Right renal pelvis (tissue), 4 donors: ENCODE measurements around the gene ITGA5. TPM values are rescaled to one million over a fixed set of nuclear protein-coding genes. Genes with fewer than 3 reads are reported as not detected.
"Not testable (repeated sequence)": the region's sequence is repeated elsewhere in the genome, so short reads cannot be mapped to it uniquely, and the experiment has no call there.

Source experiments
- DNase-seq, 4 donors: peaks; one replicate each; pipeline ENCODE4 v3.0.0-alpha.2; 2013; ENCODE audit warnings: low read depth in 4 of 4, low spot score in 3 of 4, missing footprints in 1 of 4
- polyA plus RNA-seq, 4 donors: library from polyadenylated mRNA; unstranded; fragments of 120-200 nt; gene quantifications; one replicate each; pipeline ENCODE4 v1.2.1, GENCODE V29; 2013; ENCODE audit not compliant: insufficient read length in 4 of 4

Gene ITGA5
- polyA plus RNA-seq, 4 donors: 39.2 to 50.6 (median 44.7) TPM

DNA sequence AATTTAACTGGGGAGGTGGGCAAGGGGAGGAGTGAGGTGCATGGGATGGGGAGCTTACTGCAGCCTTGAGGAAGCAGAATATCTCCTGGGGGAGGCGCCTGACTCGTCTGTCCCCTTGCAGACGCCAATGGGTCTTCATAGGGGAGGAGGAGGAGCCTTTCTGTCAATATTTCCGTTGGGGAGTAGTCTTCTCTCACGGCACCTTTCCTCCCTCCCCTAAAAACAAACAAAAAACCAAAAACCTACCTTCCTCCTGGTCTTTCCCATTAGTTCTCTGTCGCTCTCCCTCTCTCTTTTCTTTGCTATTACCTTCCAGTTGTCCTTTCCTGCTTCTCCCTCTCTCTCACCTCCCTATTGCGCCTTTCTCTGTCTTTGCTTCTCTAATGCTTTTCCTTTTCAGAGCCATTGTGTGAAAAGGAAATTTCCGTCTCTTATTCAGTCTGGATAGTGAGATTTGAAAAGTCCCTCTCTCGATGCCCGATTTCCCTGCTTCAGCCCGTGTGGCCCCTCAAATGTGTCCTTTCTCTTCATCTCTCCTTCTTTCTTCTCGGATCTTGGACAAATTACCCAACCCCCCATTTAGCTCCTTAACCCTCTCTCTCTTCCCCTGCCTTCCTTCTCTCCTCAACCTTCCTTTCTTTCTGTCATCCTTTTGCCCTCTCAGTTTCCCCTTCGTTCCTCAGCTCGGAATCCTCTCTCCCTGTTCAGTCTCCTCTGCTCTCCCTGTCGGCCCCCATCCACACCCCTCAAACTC lies 60.7 kb downstream of the ITGA5 start:
- no peak for DNase-seq

DNA sequence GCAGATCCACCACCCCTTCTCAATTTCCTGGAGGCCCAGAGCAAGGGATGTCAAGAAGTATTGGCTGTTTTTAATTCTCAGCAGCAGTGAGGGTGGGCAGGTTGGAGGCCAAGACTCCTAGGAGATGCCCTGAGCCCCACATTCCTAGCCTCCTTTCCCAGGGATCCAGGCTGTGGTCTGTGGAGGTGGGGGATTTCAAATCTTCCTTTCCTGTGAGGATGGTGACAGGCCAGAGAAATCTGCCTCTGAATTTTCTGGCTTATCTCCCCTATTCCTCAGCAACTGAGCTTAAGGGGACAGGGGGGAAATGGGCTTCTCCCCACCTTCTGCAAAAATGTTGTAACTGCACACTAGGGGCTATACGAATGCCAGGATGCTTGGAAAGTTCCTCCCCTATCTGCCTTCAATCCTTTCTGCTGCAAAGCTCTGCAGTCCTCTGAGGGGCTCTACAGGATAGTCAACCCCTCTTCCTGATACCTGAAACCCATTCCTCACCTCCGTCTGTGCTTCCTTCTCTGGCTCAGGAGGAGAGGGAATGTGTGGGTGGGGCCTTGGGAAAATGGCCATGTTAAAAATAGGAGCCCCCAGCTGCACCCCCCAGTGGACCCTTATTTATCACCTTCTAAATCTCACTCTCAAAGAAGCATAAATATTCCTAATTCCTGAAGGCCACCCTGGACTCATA lies 61.4 kb downstream of the ITGA5 start:
- DNase-seq: no peak

DNA sequence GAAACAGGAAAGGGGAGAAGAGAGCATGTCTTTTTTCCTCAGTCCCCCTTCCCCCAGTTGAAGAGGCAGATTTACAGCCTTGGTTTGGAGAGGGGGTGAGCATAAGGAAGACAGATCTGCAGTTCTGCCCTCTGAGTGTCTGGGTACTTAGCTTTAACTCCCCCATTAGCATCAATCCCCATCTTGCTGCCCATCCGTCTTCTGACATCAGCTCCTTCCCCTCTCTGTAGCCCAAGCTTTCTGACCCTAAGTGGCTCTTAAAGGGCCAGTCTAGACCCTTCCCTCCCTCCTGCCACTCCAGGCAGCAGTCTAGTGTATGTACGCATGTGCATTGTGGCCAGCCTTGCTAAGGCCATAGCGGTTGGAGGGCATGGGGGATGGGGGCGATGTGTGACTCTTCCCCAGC lies 62.1 kb downstream of the ITGA5 start:
- DNase-seq: no peak

DNA sequence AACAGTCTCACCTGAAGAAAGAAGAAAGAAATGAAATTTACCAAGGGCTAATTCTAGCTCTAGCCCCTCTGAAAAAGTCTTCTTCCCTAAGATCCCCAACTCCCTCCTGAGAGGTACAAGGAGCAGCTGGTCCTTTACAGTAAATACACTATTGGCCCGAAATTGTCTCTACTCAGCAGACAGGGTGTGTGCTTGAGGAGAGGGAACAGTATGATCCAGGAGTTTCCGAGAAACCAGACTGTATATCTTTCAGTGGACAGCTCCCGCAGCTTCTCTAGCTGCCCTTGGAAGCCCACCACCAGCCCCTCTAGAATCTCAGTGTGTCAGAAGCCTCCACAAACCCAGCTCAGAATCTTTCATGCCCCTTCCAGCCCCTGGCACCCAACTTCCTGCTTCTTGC lies 62.8 kb downstream of the ITGA5 start:
- no peak for DNase-seq

DNA sequence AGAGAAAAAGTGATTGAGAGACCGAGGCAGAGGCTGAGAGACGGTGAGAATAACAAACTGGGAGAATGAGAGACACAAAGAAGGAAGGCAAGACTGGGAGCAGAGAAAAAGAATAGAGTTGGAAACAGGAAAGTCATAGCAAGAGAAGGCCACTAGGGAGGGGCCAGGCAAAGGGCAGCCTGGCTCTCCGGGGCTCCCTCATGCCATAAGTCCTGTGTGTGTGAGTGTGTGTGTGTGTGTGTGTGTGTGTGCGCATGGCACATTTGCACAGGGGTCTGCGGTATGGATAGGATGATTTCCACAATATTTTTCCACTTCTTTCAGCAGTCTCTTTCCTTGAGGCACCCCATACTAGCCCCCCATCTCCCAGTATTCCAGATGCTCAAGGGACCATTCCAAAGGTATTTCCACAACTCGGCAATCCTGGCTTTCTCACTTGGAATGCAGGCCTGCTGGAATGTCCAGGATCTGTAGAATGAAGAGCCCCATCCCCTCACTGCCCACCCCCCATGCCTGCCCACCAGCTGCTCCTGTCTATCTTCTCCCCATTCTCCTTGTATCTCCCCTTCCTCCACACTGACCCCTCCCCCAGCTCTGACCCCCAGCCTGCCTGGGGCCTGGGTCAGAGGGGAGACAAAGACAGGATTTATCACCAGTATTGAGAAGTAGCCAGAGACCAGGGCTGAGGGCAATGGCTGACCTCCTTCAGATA lies 63.8 kb downstream of the ITGA5 start:
- DNase-seq: no peak

DNA sequence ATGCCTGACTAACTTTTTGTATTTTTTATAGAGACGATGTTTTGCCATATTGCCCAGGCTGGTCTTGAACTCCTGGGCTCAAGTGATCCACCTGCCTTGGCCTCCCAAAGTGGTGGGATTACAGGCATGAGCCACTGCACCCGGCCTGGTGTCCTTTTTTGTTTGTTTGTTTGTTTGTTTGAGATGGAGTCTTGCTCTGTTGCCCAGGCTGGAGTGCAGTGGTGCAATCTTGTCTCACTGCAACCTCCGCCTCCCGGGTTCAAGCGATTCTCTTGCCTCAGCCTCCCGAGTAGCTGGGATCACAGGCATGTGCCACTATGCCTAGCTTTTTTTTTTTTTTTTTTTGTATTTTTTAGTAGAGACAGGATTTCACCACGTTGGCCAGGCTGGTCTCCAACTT lies 64.8 kb downstream of the ITGA5 start:
- not testable (repeated sequence) for DNase-seq

DNA sequence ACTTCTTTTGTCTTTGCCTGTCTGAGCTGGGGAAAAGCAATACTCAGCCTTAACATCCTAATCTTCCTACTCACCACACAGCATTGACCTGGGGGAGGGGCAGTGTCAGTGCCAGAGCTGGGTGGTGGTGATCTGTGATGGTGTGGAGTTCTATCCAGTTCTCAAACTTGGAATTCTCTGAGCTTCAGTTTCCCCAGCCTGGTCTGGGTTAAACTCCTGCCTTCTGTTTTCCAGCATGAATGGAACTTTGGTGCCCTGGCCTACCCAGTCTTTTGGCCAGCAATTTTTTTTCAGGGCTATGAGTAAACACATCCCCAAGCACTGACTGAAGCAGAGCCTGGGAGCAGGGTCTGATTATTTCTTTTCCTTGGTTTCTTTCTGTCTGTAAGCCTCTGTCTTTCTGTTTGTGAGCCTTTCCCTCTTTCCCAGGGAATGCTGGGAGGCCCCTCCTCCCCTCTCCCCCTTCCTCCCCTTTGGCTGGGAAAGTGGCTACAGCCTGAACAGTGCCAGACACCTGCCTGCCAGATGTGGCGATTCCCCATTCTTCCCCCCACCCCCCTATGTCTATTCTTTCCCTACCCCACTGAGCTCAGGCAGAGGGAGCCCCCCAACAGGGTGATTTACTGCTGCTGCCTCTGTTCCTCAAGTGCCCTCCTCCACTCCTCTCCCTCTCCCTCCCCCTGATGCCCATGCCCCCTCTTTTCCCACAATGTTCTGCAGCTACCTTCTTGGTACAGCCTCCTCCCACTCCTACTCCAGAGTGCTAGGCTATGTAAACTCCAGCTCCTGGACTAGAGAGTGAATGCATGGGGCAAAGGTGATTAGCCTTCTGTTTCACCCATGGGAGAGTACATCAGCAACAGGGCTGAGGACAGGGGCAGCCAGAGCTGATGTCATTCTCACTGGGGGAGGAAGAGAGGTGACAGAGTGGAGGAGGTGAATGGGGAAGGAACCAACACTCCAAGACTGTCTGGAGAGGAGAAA lies 65.9 kb downstream of the ITGA5 start:
- no peak for DNase-seq

DNA sequence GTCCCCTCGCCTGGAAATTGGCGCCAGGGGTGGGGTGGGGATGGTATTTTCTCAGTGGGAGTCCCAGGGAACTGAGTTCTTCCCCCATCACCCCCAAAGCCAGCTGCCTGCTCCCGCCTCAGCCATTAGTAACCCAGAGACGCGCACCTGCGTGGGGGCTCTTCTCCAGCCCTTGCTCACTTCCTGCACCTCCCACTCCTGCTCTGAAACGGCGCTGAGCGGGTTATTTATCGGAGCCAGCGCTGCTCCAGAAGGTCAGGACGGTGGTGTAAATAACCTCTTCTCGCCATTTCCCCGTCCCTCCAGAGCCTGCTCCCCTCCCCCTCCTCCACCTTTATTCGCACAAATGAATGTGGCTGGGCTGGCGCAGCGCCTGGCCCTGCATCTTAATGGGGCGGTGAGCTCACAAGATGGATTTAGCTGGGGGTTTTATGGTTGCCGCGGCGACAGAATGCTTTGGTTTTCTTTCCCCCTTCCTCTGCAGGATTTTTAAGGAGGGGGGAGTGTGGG lies 67.0 kb downstream of the ITGA5 start:
- peak in 3 of 4 donors; percentile 74 to 84 (median 78) for DNase-seq

DNA sequence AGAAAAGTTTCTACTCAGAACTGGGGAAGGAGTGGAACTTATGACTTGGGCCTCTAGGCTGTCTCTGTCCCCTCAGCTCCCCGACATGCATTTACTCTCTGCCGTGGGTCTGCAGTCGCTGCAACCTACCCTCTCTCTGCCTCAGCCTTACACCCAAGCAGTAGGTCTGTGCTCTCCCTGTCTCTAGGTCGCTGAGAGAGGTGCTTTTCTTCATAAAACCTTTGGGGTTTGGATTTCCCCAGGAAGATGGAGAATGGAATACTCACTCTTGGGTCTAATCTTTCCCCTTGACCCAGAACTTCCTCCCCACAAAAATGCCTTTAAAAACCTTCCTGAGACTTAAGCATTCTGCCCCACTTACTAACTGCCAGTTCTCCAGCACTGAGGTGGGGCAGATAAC lies 67.7 kb downstream of the ITGA5 start:
- DNase-seq: no peak

DNA sequence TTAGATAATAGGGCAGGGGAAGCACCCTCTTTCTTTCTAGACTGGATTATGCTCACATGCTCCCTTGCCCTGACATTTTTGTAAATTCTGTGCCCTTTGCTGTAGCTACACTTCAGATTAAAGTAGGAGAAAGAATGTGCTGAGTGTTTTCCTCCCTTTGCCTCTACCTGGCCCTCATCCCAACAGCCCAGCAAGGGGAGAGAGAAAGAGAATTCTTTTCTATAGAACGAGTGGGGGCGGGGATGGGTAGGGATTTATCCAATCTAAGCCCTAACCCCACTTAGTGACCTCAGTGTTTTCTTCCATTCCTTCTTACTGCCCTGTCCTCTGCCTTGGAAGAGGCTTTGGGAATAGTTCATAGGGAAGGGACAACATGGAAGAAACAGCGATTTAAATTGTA lies 68.3 kb downstream of the ITGA5 start:
- no peak for DNase-seq

DNA sequence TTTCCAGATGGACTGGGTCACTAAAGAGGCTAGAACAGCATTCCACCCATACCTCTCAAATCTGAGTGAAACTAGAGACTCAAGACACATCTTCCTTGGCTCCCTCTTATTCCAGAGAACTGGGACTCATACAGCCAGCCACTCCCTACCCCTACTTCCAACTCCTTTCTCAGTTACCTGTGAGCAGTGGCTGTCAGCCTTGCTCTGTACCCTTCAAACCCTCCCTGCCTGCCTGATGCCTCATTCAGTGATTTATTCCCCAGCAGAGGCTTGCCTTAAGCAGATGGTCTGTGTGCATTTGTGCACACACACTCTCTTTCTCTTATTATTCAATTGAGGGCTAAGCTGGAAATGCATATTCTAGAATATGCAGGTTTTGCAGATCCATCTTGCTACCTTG lies 69.4 kb downstream of the ITGA5 start:
- DNase-seq: no peak

DNA sequence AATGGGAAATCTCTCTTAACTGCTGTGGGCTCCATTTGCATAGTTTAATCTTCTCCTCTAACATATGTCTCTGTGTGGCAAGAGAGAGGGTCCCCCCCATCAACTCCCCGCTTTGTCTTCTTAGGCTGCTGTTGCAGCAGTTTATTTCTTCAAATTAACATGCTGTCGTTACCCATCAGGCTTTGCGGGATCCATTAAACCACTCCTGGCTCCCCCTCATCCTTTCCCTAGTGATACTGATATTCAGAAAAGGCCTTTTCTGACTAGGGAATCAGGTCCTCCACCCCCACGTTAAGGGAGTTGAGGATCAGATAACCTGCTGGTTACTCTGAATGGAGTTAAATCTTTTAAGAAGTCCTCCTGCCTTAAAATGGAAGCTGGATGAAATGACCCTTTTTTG lies 70.0 kb downstream of the ITGA5 start:
- DNase-seq: no peak

Other genes with a start within 250 kb of the ITGA5 start
- 10 to 100 TPM; 30.7 to 36.1 (median 33.8) TPM for gene SMUG1, start 230.3 kb downstream of the ITGA5 start, polyA plus RNA-seq
- 100 to 1,000 TPM; 103 to 136 (median 126) TPM for gene CBX5, start 139.1 kb downstream of the ITGA5 start, polyA plus RNA-seq
- gene HNRNPA1, start 138.5 kb downstream of the ITGA5 start, polyA plus RNA-seq: 1,000 to 10,000 TPM; 3,341 to 3,757 (median 3,663) TPM
- gene NFE2, start 118.3 kb downstream of the ITGA5 start, polyA plus RNA-seq: 1 to 10 TPM; 2.0 to 4.8 (median 2.4) TPM
- gene COPZ1, start 94.1 kb downstream of the ITGA5 start, polyA plus RNA-seq: 100 to 1,000 TPM; 214 to 236 (median 220) TPM
- gene GPR84, start 54.8 kb downstream of the ITGA5 start, polyA plus RNA-seq: under 1 TPM in 3 of 4 donors, not detected in 1; 0.10 to 0.22 (median 0.17) TPM
- gene ZNF385A, start 34.5 kb downstream of the ITGA5 start, polyA plus RNA-seq: 10 to 100 TPM; 11.7 to 15.7 (median 12.9) TPM
- gene GTSF1, start 54.3 kb upstream of the ITGA5 start, polyA plus RNA-seq: under 1 TPM in 1 of 4 donors, not detected in 3; 0.04 TPM
- 1 to 10 TPM; 3.4 to 4.0 (median 3.6) TPM for gene NCKAP1L, start 78.5 kb upstream of the ITGA5 start, polyA plus RNA-seq
- 1 to 10 TPM; 8.0 to 9.5 (median 8.8) TPM for gene PDE1B, start 130.3 kb upstream of the ITGA5 start, polyA plus RNA-seq
- 10 to 100 TPM; 52.2 to 64.5 (median 60.9) TPM for gene PPP1R1A, start 169.4 kb upstream of the ITGA5 start, polyA plus RNA-seq
- not detected for gene LACRT, start 215.6 kb upstream of the ITGA5 start, polyA plus RNA-seq
- not detected for gene DCD, start 229.1 kb upstream of the ITGA5 start, polyA plus RNA-seq